ENCODE data around the gene ERCC8. TPM values are rescaled to one million over a fixed set of nuclear protein-coding genes. Genes with fewer than 3 reads are reported as not detected.

The ERCC8 gene
- total RNA-seq, 1 experiment from 2014 or later, result 15.1 TPM

DNA sequence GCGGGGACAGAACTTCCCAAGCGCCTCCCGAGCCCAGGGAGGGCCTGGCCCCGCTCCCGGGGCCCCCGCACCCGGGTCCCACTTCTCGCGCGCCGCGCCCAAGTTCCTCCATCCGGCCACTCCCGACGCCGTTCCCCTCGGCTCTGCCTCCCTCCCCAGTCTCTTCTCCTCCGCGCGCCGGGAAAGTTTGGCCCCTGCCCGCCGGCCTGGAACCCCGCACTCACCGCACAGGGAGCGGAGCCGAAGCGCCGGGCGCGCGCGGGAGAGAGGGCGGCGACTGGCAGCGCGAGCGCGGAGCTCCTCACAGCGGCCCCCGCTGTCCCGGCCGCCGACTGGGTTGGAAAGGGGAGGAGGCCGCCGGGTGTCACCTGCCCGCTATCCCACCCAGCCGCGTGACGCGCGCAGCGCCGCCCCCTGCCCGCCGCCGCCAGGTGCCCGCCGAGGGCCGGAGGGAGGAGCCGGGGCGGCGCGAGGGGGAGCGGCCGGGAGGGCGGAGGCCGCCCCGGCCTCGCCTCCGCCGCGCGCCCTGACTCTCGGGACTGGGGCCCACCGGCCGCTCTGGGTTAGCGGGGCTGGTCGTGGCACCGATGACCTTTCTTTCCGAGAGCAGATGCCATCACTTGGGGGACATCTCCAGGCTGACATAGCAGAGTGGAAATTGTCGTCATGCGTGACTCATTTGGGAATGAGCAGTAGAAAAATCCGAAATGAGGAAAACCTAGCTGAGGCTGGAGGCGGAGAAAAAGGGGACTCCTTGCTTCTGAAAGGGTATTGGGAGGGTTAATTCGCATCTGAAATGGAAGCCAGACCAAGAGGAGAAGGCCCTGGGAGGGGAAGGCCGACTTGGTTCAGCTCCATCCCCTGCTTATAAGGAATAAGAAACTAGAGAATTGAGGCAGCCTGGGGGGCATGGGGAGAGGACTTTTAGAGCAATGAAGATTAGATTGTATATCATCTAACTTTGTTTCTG is 100.6 kb downstream of the ERCC8 start, which contains the start of gene ELOVL7 (continued):
- TF ChIP-seq YY1 (IDR thresholded peaks at IDR 0.05; ENCODE audit: extremely low read depth, insufficient replicate concordance, low read depth, low read length) (peak; percentile 38), POLR2AphosphoS5 (IDR thresholded peaks at IDR 0.05; ENCODE audit: low read depth, low read length) (peak; percentile 88), EZH2phosphoT487 (IDR thresholded peaks at IDR 0.05; ENCODE audit: borderline replicate concordance) (no peak), RAD21 (IDR thresholded peaks at IDR 0.05; ENCODE audit: low read depth) (peak; percentile 56), TCF7L2 (IDR thresholded peaks at IDR 0.05; ENCODE audit: borderline replicate concordance, extremely low read depth, insufficient read depth, insufficient read length) (no peak), EZH2 (IDR thresholded peaks at IDR 0.05) (no peak), JUND (IDR thresholded peaks at IDR 0.05) (peak; percentile 44), CBX3 (IDR thresholded peaks at IDR 0.05; ENCODE audit: low read depth) (no peak; the same call in 1 of the 2 replicates), SIN3A (IDR thresholded peaks at IDR 0.05; ENCODE audit: low read depth) (peak; percentile 74; the same call in 1 of the 2 replicates), EGR1 (IDR thresholded peaks at IDR 0.05; ENCODE audit: low read depth) (no peak), SP1 (IDR thresholded peaks at IDR 0.05; ENCODE audit: low read depth) (peak; percentile 32), SRF (IDR thresholded peaks at IDR 0.05; ENCODE audit: low read depth) (no peak), CEBPB (IDR thresholded peaks at IDR 0.05; ENCODE audit: low read depth) (no peak)
- TF ChIP-seq, protein P1, sequence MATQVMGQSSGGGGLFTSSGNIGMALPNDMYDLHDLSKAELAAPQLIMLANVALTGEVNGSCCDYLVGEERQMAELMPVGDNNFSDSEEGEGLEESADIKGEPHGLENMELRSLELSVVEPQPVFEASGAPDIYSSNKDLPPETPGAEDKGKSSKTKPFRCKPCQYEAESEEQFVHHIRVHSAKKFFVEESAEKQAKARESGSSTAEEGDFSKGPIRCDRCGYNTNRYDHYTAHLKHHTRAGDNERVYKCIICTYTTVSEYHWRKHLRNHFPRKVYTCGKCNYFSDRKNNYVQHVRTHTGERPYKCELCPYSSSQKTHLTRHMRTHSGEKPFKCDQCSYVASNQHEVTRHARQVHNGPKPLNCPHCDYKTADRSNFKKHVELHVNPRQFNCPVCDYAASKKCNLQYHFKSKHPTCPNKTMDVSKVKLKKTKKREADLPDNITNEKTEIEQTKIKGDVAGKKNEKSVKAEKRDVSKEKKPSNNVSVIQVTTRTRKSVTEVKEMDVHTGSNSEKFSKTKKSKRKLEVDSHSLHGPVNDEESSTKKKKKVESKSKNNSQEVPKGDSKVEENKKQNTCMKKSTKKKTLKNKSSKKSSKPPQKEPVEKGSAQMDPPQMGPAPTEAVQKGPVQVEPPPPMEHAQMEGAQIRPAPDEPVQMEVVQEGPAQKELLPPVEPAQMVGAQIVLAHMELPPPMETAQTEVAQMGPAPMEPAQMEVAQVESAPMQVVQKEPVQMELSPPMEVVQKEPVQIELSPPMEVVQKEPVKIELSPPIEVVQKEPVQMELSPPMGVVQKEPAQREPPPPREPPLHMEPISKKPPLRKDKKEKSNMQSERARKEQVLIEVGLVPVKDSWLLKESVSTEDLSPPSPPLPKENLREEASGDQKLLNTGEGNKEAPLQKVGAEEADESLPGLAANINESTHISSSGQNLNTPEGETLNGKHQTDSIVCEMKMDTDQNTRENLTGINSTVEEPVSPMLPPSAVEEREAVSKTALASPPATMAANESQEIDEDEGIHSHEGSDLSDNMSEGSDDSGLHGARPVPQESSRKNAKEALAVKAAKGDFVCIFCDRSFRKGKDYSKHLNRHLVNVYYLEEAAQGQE (IDR thresholded peaks at IDR 0.05; ENCODE audit: low read depth), result no peak
- TF ChIP-seq, protein P2, sequence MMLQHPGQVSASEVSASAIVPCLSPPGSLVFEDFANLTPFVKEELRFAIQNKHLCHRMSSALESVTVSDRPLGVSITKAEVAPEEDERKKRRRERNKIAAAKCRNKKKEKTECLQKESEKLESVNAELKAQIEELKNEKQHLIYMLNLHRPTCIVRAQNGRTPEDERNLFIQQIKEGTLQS (IDR thresholded peaks at IDR 0.05), result no peak
